H1 (cell line): ENCODE data around the gene NAA10. TPM values are rescaled to one million over a fixed set of nuclear protein-coding genes. Genes with fewer than 3 reads are reported as not detected.

Source experiments
- BCL11A ChIP-seq, 2 experiments: IDR thresholded peaks; one replicate each; pipeline ENCODE4 v1.6.1; 2011; ENCODE audit warnings: low read depth in 2 of 2, low read length in 2 of 2, mild to moderate bottlenecking in 2 of 2
- CTCF ChIP-seq, 3 experiments: IDR thresholded peaks; 1 replicate in 2 of 3; 2 replicates in 1 of 3; pipeline versions ENCODE4 v1.5.1 to v1.6.1; 2011; ENCODE audit warnings: low read length in 3 of 3, mild to moderate bottlenecking in 3 of 3, inconsistent platforms in 2 of 3, low read depth in 1 of 3, moderate library complexity in 1 of 3; ENCODE audit not compliant: insufficient read depth in 1 of 3; ENCODE audit errors: control extremely low read depth in 1 of 3
- KDM4A ChIP-seq: IDR thresholded peaks from one replicate; pipeline ENCODE4 v1.7.1; 2012; ENCODE audit warnings: low read depth, mild to moderate bottlenecking, moderate library complexity, low read length, inconsistent platforms; ENCODE audit not compliant: severe bottlenecking
- RNF2 ChIP-seq: fragments of 200-900, 300-1000 bp; sonication (generic); IDR thresholded peaks from 2 replicates; pipeline ENCODE4 v1.7.1; 2016; ENCODE audit warnings: borderline replicate concordance, low read depth, mild to moderate bottlenecking, antibody characterized with exemption, low read length; ENCODE audit not compliant: poor library complexity, severe bottlenecking; ENCODE audit errors: missing control alignments
- polyA plus RNA-seq, 7 experiments: library from polyadenylated mRNA; depleted of rRNA in 3 of 7; stranded (reverse) in 5 of 7; unstranded in 2 of 7; fragments of >200 nt in 5 of 7; fragments of 200-250 nt in 2 of 7; gene quantifications; 1 replicate in 5 of 7; 2 replicates in 1 of 7; 4 replicates in 1 of 7; pipeline versions ENCODE4 v1.2.1 to v1.2.3, GENCODE V29; 2011 to 2013; ENCODE audit warnings: missing spikeins in 2 of 7, mixed read lengths in 2 of 7
- total RNA-seq: library from RNA; stranded (reverse); fragmentation: NEBNext Ultra II Directional; extraction: Animal tissue kit (Norgen Biotek cat#: 25700); gene quantifications from 2 replicates; pipeline ENCODE4 v1.2.1, GENCODE V29; 2021

The NAA10 gene
- total and polyA plus RNA-seq, 2 of the 8 experiments (the other 6 are each of a cell fraction or from before 2014, with no cell fraction given), result 80.4 to 98.8 TPM

DNA sequence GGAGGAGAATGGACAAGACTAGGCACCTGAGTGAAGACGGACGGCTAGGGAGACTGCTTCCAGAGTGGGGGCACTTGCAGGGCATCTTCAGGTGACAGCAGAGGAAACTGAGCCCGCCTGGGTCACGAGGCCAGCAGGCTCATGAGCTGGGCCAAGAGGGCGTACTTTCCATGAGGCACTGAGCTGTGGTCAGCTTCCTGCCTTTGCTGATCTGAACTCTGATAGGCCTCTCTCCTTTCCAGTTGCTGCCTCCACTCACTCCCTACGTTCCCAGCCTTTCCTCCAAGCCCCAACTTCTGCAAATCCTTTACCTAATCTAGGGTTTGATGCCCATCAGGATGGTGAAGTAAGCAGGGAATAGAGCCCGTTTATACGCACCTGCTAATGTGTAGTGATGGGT lies 47.5 kb downstream of the NAA10 start (continued):
- TF ChIP-seq BCL11A (IDR thresholded peaks at IDR 0.05; ENCODE audit: low read depth in 2 of 2, low read length in 2 of 2), result no peak
- TF ChIP-seq CTCF (IDR thresholded peaks at IDR 0.05; ENCODE audit: control extremely low read depth in 1 of 3, insufficient read depth in 1 of 3, low read depth in 1 of 3, low read length in 3 of 3), result no peak
- TF ChIP-seq KDM4A, result no peak
- TF ChIP-seq RNF2, result no peak
